Renal cortical epithelial cell (primary cell): ENCODE results near the gene ARHGAP42. TPM values are rescaled to one million over a fixed set of nuclear protein-coding genes. Genes with fewer than 3 reads are reported as not detected.

Experiments
- DNase-seq: peaks from one replicate; pipeline ENCODE4 v3.0.0-alpha.2; 2011; ENCODE audit warnings: low read depth
- total RNA-seq: library from RNA; depleted of rRNA; stranded (reverse); fragments of >200 nt; gene quantifications from 2 replicates; pipeline ENCODE4 v1.2.3, GENCODE V29; 2014

The ARHGAP42 gene
- total RNA-seq, 1 donor from 2014 or later: 24.5 TPM

DNA sequence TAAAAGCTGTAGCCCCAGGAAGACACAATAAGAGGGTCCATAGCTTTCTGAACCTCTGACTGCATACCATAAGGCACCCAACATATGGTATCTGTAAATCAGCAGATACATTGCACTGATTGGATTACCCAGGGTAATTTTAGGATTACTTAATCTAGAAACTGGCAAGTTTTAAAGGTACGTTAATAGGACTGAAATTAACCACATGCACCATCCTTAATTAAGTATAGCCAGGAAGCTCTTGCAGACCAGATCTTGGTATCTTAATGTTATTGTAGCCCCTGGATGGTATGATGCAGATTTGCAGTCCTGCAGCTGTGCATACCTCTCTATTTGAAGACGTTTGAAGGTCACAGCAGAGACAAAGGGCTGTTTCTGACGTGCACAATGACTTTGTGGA, 72.8 kb downstream of the ARHGAP42 start:
- no peak for DNase-seq

DNA sequence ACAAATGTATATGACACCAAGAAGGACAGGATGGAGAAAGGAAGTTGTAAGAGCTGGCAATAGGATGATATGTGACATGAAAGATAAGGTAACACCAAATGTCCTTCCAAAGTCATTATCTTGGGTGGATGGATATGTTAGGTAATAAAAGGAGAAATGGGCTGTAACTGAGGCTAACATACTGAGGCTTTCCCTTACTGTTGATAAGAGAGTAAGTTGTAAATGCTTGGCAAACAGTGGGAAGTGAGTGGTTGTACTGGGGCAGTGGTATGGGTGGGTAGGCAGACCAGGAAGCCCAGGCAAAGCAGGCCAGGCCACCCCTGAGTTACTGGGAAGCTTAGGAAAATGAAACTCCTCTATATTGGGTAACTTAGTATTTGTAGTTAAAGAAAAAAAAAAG, 73.7 kb downstream of the ARHGAP42 start:
- DNase-seq: no peak

DNA sequence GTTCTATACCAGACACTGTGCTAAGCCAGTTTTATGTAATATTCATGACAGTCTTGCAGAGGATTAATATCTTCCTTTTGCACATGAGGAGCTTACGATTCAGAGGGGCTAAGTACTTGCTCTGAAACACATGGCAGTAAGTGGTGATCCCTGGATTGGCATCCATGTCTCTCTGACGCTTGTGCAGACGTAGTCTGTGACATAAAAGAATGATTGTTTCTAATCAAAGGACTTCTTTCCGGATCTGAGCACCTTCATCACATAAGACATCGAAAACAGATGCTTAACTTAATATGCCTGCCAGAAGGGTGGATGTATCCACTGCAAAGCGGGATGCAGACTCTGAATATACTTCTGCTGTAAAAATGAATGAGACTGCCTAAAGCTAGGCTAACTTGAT, 74.8 kb downstream of the ARHGAP42 start:
- no peak for DNase-seq

DNA sequence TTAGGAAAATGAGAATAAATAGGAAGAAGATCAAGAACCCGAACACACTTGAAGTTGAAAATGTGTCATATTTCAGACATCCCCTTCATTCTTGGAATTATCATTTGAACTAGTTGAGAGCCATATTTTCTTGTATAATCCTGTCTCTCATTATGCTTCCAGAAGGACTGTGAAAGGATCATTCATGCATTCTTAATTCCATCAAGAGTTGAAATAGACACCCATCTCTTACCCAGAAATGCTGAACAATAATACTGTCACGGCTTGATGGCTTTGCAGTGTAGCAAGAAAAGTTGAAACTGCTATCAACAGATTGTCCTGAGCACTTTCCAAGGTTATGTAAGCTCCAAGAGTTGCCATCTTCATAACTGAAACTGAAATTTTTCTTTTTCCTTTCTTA, 79.7 kb downstream of the ARHGAP42 start:
- DNase-seq: no peak

DNA sequence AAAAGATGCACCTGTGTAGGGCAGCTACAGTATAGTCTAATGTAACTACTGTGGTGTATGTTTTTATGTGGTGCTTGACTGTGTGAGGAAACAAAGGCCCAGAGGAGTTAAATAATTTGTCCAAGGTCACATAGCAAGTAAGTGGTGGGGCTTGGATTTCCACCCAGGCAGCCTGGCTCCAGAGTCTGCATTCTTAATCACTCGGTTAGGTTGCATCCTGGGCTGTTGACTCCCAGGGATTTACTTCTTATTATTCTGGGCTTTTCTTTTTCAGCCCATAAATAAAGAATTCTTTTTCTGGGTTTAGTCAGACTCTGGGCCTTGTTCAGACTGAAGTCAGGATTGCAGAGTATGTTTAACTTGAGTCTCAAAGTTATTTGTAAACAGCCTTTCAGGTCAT, 82.1 kb downstream of the ARHGAP42 start:
- DNase-seq: peak; percentile 33

DNA sequence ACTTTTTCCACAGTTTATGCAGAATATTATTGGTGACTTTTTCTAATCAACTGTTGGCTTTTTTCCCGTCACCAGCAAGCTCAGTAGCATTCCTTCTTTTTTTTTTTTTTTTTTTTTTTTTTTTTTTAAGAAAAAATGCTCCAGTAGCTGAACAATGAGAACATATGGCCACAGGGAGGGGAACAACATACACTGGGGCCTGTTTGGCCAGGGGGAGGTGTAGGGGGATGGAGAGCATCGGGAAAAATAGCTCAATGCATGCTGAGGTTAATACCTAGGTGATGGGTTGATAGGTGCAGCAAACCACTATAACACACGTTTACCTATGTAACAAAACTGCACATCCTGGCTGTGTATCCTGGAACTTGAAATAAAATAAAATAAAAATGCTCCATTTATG, 82.5 kb downstream of the ARHGAP42 start:
- DNase-seq: no peak

DNA sequence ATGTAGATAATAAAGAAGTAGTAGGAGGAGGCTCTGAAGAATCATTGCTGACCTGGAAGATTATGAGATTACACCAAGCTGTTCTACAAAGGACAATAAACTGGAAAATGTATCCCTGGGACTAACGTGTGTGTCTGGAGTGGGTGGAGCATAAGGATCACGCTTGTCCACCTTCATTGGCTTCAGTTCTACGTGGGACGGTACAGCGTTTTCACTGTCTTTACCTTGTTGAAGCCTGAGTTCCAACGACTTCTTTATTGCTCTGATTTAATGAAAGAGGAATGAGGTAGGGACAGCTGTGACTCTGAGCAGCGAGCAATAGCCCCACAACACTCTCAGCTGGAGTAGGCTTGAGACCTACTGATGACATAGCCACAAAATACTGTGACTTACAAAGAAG, 87.0 kb downstream of the ARHGAP42 start:
- DNase-seq: no peak

DNA sequence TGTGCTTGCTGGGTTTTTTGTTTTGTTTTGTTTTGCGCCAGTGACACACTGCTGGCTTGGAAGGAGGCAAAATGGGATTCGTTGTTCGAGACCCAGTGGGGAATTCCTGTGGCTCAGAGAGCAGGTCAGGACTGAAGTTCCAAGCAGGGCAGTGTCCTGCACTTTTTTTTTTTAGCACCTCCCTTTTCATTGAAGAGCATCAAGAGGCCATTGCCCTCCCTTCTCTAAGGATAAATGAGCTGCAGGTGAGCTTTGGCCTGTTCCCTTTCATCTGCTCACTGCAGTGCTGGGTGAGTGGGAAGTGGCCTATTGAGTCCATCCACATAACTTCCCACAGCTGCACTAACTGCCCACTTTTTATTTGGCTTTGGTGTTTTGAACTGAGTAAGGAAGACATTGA, 87.8 kb downstream of the ARHGAP42 start:
- peak; percentile 94 for DNase-seq

DNA sequence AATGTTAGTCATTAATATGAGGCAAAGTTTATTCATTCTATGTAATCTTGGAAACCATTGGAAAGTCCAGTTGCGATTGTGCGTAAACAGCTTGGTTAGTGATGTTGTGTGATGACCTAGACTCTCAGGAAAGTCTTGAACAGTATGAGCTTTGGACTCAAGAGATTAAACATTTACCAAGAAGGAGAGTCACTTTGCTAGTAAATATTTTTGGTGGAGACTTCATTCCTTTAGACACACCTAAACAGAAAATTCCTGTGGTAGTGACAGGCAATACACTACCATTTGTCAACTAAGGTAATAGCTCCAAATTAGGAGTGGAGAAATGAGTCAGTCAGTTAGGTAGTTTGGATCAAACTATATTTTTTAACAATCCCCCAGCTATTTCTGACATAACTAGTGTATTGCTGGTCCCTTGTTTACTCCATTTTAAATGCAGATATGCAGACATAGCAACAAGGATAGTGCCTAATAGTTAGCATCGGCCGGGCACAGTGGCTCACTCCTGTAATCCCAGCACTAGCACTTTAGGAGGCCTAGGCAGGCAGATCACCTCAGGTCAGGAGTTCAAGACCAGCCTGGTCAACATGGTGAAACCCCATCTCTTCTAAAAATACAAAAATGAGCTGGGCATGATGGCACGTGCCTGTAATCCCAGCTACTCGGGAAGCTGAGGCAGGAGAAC, 89.3 kb downstream of the ARHGAP42 start:
- peak; percentile 100 for DNase-seq

DNA sequence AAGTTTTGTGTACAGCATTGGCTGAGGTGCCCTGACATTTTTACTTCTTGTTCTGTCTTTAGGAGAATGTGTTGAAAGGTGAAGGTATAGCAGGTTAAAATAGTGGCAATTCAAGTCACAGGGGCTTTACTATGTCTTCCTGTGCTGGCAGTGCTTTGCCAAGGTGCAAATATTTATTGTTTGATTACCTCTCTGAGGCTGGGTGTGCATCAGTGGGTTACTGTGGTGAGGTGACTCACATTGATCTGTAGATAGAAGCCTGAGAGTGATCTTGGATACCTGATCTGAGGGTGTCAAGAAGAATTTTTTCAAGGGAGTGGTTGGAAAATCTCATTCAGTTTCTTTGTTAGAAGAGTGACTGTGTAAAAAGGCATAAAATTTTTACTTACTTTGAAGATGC, 90.0 kb downstream of the ARHGAP42 start:
- peak; percentile 93 for DNase-seq

DNA sequence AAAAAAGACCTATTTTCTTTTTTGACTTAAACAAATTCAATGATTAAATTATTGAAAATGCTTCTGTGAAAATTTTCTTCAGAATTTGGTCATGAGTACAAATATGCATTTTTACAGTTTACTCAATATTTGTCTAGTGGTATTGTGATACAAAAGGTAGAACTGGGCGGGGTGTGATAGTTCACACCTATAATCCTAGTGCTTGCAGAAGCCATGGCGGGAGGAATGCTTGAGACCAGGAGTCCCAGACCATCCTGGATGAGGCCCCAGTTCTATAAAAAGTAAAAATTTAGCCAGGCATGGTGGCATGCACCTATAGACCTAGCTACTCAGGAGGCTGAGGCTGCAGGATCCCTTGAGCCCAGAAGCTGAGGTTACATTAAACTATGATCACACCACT, 90.6 kb downstream of the ARHGAP42 start:
- no peak for DNase-seq

DNA sequence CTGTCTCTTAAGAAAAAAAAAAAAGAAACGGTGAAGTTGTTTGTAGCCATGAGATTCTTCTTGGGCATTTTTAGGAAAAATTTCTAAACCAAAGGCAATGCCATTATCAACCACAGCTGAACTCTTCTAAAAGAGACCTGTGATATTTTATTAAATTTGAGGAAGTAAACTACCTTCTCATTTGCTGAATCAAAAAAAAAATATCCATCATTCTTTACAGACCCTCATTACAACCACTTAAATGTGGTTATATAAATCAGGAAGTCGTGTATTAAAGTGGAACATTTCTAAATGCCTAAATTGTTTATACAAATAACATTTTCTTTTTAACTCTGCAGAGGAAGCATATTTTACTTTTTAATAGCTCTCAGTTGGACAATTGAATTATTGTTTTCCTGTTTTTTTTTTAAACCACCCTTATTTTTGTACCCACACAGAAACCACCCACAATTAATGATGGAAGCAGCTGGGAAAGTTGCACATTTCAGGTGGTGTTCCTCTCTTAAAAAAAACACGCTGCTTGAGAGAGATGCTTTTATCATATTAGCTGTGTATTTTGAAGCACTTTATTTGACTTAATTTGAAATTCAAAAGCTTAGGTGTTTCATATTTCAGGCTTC, 91.2 kb downstream of the ARHGAP42 start:
- DNase-seq: peak; percentile 24

DNA sequence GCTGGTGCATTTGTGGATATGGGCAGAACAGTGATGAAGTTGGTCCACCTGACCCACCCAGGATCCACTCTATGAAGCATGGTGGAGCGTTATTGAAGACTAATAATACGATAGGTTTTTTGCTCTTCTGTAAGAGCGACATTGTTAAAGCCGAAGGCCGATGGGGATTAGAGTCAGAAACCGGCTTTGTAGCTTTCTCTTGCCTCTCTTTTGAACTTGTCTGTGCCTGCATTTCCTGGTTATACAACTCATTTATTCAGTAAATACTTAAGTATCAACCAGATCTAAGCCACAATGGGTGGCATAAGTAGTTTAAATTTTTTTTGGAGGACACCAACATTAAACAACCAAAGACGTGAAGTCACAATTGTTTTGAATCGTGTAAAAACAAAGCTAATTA, 93.4 kb downstream of the ARHGAP42 start:
- no peak for DNase-seq

DNA sequence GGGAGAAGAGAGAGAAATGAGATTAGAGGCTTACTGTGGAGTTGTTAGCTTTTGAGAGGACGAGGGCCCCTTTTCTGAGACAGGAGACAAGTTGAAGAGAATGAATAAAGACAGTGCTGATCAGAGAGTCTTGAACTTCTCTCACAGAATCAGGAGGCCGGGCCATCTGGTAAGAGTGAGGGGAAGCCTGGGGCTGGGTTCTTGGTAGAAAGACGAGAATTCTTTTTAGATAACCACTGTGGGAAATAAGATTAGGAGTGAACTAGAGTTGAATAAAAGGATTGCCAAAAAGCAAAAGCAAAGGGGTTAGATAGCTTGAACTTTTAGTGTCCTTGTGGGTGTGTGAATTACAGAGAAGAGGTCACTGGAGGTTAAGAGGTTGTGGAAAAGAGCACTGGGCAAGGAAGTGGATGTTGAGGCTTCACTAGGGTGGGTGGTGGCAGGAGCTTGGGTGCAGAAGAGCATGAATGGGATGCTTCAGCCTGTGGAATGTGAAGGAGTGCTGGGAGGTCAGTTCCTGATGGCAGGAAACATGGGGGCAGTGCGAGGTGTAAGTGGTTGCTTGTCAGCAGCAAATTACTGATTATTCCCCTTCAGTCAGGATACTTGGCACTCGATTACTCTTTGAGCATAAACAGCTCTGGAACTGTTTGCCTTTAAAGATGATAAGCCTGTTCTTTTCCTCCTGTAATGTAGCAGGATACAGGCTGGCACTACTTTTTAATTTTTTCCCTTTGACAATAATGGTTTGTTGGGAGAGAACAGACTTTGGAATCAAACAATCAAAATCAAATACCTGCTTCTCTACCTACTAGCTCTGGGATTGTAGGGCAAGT, 98.3 kb downstream of the ARHGAP42 start:
- peak; percentile 42 for DNase-seq

DNA sequence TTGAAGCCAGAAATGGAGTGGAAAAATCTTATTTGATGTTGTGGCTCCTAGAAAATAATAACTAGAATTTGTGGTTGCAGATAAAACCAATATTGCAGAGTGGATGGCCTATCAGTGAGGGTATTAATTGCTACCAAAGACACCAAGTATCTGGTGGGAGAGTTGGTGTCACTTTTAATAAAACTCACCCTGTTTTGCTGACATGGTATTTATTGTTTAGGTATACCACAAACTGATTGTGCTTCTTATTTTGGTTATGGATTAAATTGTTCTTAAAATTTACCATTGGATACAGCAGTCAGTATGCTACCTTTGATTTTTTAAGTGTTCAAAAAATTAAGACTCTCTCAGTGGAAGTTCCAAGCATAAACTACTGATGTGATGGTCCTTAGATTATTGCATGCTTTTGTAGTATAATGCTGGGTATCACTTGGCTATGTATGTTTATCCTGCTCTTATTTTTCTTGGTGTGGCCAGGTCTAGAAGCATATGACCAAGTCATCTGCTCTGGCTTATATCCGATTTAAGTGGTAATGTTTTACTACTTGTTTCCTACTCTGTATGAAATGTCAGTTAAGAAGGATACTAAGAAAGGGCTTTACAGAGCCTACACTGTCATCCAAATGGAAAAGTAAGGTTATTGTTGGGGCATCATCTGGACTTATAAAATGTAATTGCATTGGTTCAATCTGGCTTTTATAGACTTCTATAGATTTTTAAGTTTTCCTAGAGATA, 101.6 kb downstream of the ARHGAP42 start:
- no peak for DNase-seq

DNA sequence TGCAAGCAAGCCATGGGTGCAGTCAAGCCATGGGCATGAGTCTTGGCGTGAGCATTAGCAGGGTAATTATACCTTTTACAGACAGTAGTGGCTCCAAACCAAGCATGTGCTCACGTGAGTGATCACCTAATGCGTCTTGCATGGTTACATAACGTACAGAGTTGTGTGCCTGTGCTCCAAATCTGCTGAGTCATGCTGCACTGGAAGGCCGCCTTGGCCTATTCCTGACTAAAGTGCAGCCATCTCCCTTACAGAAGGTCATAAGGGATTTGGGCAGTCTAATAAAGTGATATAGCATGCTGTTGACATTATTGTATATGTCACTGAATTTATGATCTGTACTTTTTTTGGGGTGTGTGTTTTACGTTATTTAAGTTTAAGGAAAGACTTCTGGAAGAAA, 102.4 kb downstream of the ARHGAP42 start:
- peak; percentile 43 for DNase-seq

DNA sequence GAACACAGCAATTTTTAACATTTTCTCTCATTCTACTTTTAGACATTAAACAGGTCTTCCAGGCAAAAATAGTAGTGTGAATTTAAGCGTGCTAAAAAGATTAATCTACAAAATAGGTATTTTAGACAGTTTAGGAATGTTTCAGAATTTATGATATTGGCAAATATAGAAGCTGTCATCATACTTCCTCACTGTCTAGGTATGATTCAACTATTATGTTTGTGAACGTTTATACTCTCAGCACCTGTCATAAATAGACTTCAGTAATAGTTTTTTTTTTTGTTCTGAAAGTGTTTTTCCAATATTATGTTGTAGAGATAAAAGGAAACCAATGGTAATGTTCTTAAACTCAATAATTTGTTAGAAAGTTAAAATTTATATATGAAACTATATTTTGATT, 103.0 kb downstream of the ARHGAP42 start:
- DNase-seq: no peak

DNA sequence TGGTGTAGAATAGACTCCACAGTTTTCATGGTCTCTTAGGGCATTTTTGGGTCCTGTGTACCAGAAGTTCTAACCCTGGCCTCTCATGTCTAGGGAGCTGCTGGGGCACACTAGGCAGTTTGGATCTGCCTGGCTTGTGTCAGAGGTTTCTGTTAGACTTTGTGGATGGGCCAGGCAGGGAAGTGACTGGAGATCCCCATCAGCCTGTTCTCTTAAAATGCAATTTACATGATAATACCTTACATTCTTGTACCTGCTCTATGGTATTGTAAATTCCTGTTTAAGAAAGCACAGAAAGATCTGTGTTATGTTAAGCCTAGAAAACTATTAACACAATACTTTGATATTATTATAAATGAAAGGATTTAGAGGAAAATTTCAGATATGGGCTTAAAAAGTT, 104.0 kb downstream of the ARHGAP42 start:
- no peak for DNase-seq

DNA sequence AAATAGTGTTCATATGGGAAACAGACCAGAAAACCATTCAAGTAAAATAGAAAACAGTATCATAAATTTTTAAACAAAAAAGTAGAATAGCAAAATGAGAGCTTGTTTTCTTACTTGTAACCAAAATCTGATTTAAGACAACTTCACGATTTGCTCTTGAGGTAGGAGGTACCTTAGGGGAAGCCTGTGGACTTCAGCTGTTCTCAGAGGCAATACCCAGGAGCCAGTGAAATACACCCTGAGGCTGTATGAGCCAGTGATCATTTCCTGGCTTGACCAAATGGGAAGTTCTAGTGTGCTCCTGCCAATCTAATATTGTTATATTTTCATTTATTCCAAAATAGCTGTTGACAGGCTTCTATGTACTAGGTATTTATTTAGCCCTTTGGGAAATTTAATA, 104.8 kb downstream of the ARHGAP42 start:
- DNase-seq: peak; percentile 51

DNA sequence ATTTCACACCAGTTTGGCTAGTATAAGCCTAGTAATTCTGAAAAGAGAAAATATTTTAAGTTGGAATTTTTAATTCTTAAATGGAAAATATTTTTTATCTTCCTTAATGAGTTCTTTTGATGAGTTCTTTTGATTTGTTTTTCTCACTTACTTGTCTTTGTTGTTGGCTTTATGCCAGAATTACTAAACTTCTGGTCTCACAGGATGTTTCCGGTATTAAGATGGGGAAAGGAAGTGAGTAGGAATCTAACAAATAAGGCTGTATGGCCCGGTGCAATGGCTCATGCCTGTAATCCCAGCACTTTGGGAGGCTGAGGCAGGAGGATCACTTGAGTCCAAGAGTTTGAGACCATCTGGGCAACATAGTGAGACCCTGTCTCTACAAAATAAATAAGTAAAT, 106.4 kb downstream of the ARHGAP42 start:
- no peak for DNase-seq

DNA sequence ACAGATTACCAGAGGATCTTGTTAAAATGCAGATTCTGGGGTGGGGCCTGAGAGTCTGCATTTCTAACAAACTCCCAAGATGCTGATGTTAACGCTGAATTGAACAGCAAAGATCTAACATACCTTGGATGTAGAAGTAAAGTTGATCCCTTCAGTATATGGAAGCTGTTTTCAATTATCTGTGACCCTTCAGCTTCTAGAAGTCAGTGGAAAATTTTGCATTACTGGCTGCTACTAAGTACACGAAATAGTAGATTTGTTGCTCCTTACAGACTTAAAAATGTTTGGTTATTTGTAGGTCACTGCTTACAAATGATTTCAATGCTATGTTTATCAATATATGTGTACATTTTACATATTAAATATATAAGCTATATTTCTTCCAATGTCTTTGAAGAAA, 107.4 kb downstream of the ARHGAP42 start:
- no peak for DNase-seq

DNA sequence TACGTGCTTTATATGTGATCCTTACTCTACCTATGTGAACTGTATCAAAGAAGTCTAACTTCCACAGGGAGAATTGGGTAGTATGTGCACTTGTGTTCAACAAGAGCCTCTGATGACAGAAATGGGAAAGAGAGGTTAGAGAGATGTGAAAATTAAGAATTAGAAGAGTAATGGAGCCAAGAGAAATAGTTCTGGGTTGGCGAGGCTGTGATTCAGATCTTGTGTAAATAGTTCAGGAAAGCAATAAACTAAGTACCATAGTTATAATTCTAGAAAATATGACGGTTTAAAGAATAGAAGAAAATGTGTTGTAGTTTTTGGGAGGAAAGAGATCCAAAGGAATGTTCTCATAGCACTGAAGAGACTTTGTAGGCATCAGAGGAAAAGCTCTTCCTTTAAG, 112.4 kb downstream of the ARHGAP42 start:
- DNase-seq: no peak
